CD4-positive, alpha-beta T cell (primary cell): ENCODE data around the gene RPS10. TPM values are rescaled to one million over a fixed set of nuclear protein-coding genes. Genes with fewer than 3 reads are reported as not detected.

Source experiments
- ATAC-seq: fragments of 200-7000 bp; cut with Tn5 transposase; one replicate; pipeline ENCODE4 v1.10.0; 2022; ENCODE audit warnings: mild to moderate bottlenecking; ENCODE audit not compliant: poor library complexity
- CTCF ChIA-PET: fragments of 350-600 bp; sonication (Branson Sonifier 250); formaldehyde crosslinking; loops from one replicate; lab custom pipeline; 2021; ENCODE audit warnings: antibody characterized with exemption, inconsistent platforms; lab: Charles Lee
- POLR2A ChIA-PET: fragments of 350-600 bp; sonication (Branson Sonifier 250); formaldehyde crosslinking; loops from one replicate; lab custom pipeline; 2021; ENCODE audit warnings: antibody characterized with exemption, inconsistent platforms; lab: Charles Lee
- DNase-seq, 14 experiments: peaks; one replicate each; pipeline ENCODE4 v3.0.0-alpha.2; 2013 to 2020; ENCODE audit warnings: mixed read lengths in 2 of 14
- H3K27ac ChIP-seq, 2 donors: one replicate each; pipeline versions ENCODE4 v1.5.1 to v1.7.0; 2013; ENCODE audit warnings: low read length in 2 of 2, low read depth in 1 of 2, mild to moderate bottlenecking in 1 of 2
- H3K27me3 ChIP-seq, 2 experiments: 1 replicate in 1 of 2; 2 replicates in 1 of 2; pipeline versions ENCODE4 v1.6.1 to v1.7.0; 2013; ENCODE audit warnings: low read length in 2 of 2, control low read depth in 1 of 2, mild to moderate bottlenecking in 1 of 2, moderate library complexity in 1 of 2; ENCODE audit not compliant: insufficient read depth in 2 of 2, control insufficient read depth in 1 of 2
- H3K36me3 ChIP-seq: one replicate; pipeline ENCODE4 v1.6.1; 2013; ENCODE audit warnings: low read length, control low read depth; ENCODE audit not compliant: insufficient read depth
- H3K4me1 ChIP-seq: one replicate; pipeline ENCODE4 v1.6.1; 2013; ENCODE audit warnings: low read length, control low read depth; ENCODE audit not compliant: insufficient read depth
- H3K4me3 ChIP-seq: one replicate; pipeline ENCODE4 v1.5.1; 2013; ENCODE audit warnings: mild to moderate bottlenecking, low read length, moderate library complexity
- H3K9me3 ChIP-seq, 2 experiments: 1 replicate in 1 of 2; 2 replicates in 1 of 2; pipeline versions ENCODE4 v1.6.1 to v1.7.0; 2013; ENCODE audit warnings: low read length in 2 of 2, mild to moderate bottlenecking in 2 of 2, control low read depth in 1 of 2, moderate library complexity in 1 of 2; ENCODE audit not compliant: control insufficient read depth in 1 of 2, insufficient read depth in 1 of 2
- H3K27ac Mint-ChIP-seq: one replicate; pipeline ENCODE4 v1.8.0; 2020; ENCODE audit warnings: mixed read lengths
- H3K27me3 Mint-ChIP-seq: one replicate; pipeline ENCODE4 v1.8.0; 2021; ENCODE audit warnings: mixed read lengths
- H3K36me3 Mint-ChIP-seq: one replicate; pipeline ENCODE4 v1.8.0; 2021; ENCODE audit warnings: low read depth, mixed read lengths
- H3K4me1 Mint-ChIP-seq: one replicate; pipeline ENCODE4 v1.8.0; 2021; ENCODE audit warnings: low read depth, mixed read lengths
- H3K4me3 Mint-ChIP-seq: one replicate; pipeline ENCODE4 v1.8.0; 2020; ENCODE audit warnings: mild to moderate bottlenecking, mixed read lengths
- H3K9me3 Mint-ChIP-seq: one replicate; pipeline ENCODE4 v1.8.0; 2020; ENCODE audit warnings: mixed read lengths
- intact Hi-C, 2 experiments: fragments of 100-400 bp; cut with DNase I in 1 of 2; cut with micrococcal nuclease in 1 of 2; formaldehyde crosslinking; loops; one replicate each; pipeline versions ENCODE4 v1.15.1 to v1.9.0; 2023 to 2025; cut with DNase I, micrococcal nuclease
- total RNA-seq, 174 experiments: library from RNA in 2 of 174; stranded (reverse) in 2 of 174; gene quantifications; one replicate each; pipeline ENCODE4 v1.2.3 and lab custom pipeline; 2021 to 2026
- TF ChIP-seq, protein P1 (sequence below): fragments of 200-600 bp; IDR thresholded peaks from one replicate; pipeline ENCODE4 v1.8.0; 2022; ENCODE audit warnings: antibody characterized with exemption, mild to moderate bottlenecking

RPS10 gene
- total RNA-seq, 2 experiments from 2014 or later, result 3,088 to 3,122 TPM

DNA sequence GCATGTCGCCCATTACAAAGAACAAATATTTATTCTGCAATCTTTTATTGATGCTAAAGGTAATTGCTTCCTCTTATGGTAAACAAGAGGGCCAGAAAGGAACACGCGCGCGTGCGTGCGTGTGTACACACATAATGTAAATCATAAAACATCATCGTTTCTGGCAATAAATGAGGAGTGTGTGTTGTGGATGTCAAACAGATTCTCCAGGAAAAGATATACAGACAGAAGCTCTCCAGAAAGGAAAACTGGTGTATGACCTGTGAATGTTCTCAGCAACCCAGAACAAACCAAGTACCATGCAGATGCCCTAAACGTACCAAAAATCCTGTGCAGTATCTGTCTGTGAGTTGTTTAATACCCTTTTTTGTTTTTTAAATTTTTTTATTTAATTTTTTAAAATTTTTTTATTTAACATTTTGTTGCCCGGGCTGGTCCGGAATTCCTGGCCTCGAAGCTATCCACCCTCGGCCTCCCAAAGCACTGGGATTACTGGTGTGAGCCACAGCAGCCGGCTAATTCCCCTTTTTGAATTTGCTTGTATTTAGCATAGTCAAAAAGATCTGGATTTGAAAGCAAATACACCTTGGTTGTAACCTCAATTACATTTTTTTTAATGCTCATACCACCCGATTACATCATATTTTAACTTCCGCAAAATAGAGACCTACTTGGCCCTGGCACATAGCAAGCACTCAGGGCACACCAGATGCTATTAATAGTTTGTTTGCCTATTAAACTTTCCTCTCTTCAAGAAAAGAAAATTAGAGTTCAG, 32.5 kb downstream of the RPS10 start:
- Histone ChIP-seq H3K4me1 (peaks cover 29% of the 10 kb centered on the region), H3K27ac (peak overlapping the region; percentile 41 to 49), H3K36me3 (no peaks in the 10 kb centered on the region), H3K27me3 (no peaks in the 10 kb centered on the region), H3K9me3 (no peaks in the 10 kb centered on the region), H3K4me3 (peak overlapping the region; percentile 83)
- Mint-ChIP-seq H3K4me1 (peaks cover 27% of the 10 kb centered on the region), H3K36me3 (peaks cover 6% of the 10 kb centered on the region), H3K27me3 (no peaks in the 10 kb centered on the region), H3K4me3 (peak overlapping the region; percentile 96), H3K9me3 (no peaks in the 10 kb centered on the region), H3K27ac (no peak overlapping the region)
- ChIA-PET POLR2A (interaction anchor here (1.1 to 5.7 kb wide), 7 partner anchors 22 to 866 kb away, joined by 3 to 33 read pairs (median 10); partner anchors contain the start of genes HMGA1, RPS10, SMIM29 and ZNF76), CTCF (interaction anchor here (0.8 to 2.0 kb wide), 5 partner anchors 12 to 230 kb away, joined by 3 to 5 read pairs (median 3); partner anchors contain the start of gene SMIM29)
- TF ChIP-seq, protein P1, sequence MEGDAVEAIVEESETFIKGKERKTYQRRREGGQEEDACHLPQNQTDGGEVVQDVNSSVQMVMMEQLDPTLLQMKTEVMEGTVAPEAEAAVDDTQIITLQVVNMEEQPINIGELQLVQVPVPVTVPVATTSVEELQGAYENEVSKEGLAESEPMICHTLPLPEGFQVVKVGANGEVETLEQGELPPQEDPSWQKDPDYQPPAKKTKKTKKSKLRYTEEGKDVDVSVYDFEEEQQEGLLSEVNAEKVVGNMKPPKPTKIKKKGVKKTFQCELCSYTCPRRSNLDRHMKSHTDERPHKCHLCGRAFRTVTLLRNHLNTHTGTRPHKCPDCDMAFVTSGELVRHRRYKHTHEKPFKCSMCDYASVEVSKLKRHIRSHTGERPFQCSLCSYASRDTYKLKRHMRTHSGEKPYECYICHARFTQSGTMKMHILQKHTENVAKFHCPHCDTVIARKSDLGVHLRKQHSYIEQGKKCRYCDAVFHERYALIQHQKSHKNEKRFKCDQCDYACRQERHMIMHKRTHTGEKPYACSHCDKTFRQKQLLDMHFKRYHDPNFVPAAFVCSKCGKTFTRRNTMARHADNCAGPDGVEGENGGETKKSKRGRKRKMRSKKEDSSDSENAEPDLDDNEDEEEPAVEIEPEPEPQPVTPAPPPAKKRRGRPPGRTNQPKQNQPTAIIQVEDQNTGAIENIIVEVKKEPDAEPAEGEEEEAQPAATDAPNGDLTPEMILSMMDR, result no peak
- ATAC-seq (no peak), DNase-seq (peak in 2 of 14 experiments; percentile 7 to 28)
- intact Hi-C loops, result loop anchor here (2.0 to 10.0 kb wide), 5 partner anchors 34 to 1499 kb away; partner anchors contain the start of genes ILRUN (in 1 of the 2), RPS10 (in 1 of the 2) and SMIM29 (in 1 of the 2)

DNA sequence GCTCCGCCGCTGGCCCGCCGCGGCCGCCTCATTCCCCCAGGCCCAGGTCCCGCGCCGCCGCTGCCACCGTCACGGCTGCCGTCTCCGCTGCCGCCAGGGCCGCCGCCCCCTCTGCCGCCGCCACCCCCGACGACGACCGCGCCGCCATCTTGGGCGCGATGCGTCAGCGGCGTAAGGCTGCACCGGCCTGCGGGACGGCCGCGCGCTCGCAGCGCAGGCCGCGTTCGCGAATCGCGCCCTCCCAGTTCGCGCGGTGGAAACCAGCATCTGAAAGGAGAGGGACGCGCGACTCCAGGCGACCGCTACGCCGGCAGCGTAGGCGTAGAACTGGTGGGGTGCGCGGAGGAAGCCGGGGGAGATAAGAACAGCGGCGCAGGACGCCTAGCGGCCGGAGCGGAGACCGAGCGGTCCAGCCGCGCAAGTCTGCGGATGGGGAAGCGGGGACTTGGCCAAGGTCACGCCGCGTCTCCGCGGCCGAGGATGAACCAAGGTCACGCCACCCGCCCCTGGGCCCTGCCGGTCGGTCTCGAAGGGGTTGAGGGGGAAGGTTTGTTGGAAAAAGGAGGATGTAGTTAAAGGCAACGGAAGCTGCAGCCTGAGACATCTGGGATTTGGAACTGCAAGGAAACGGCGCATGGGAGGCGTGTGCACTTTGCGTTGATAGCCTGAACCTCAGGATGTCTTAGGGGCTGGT, 33.2 kb downstream of the RPS10 start, which contains the start of gene NUDT3:
NUDT3 (minus strand) TSS at position 173 of the 694 bp plus-strand sequence. CDS start 307 bp downstream, outside the sequence.
- peak; percentile 86 to 98 (median 92) for DNase-seq
- no peaks in the 10 kb centered on the region for H3K27me3 Mint-ChIP-seq
- ATAC-seq, result peak; percentile 87
- CTCF ChIA-PET, result interaction anchor here (0.8 to 2.8 kb wide), 8 partner anchors 13 to 229 kb away, joined by 3 to 13 read pairs (median 4); partner anchors contain the start of gene SMIM29
- peaks cover 6% of the 10 kb centered on the region for H3K36me3 Mint-ChIP-seq
- no peaks in the 10 kb centered on the region for H3K9me3 Mint-ChIP-seq
- no peak within 1 kb of the TSS for H3K27ac Mint-ChIP-seq
- Histone ChIP-seq H3K9me3 (no peaks in the 10 kb centered on the region), H3K4me1 (peaks cover 29% of the 10 kb centered on the region), H3K4me3 (peak within 1 kb of the TSS; percentile 83), H3K27ac (peak within 1 kb of the TSS; percentile 41 to 87), H3K27me3 (no peaks in the 10 kb centered on the region), H3K36me3 (no peaks in the 10 kb centered on the region)
- POLR2A ChIA-PET, result interaction anchor here (1.0 to 5.7 kb wide), 9 partner anchors 10 to 867 kb away, joined by 3 to 33 read pairs (median 5); partner anchors contain the start of genes HMGA1, RPS10, SMIM29 and ZNF76
- intact Hi-C loops, result loop anchor here (1.0 to 10.0 kb wide), 8 partner anchors 34 to 1498 kb away; partner anchors contain the start of genes RPS10 (in 2 of the 2), SMIM29 (in 2 of the 2) and ILRUN (in 1 of the 2)
- TF ChIP-seq, protein P1, result peak; percentile 89
- peak within 1 kb of the TSS; percentile 96 for H3K4me3 Mint-ChIP-seq
- H3K4me1 Mint-ChIP-seq, result peaks cover 31% of the 10 kb centered on the region
